Gastrocnemius medialis (tissue), 4 donors: ENCODE measurements around the gene PDE1C.

Experiments used
- CTCF ChIP-seq, 5 experiments: fragments of 450-650 bp in 3 of 5; fragments of 200-600 bp in 2 of 5; sonication (generic) in 2 of 5; IDR thresholded peaks in 4 of 5; conservative IDR thresholded peaks in 1 of 5; 1 replicate in 4 of 5; 2 replicates in 1 of 5; pipeline ENCODE4 v1.5.1; 2016 to 2019; ENCODE audit warnings: antibody characterized with exemption in 5 of 5, mild to moderate bottlenecking in 3 of 5, moderate library complexity in 3 of 5
- POLR2A ChIP-seq, 2 donors: fragments of 450-650 bp; IDR thresholded peaks; one replicate each; pipeline ENCODE4 v1.6.1; 2017; ENCODE audit warnings: antibody characterized with exemption in 2 of 2, mild to moderate bottlenecking in 2 of 2, moderate library complexity in 2 of 2

GRCh38 chr7:31953432-31953831 lies 116.8 kb downstream of the PDE1C start:
- TF ChIP-seq CTCF (IDR thresholded peaks at IDR 0.05 in 4 of 5, conservative IDR thresholded peaks at IDR 0.05 in 1 of 5): no peak
- no peak for TF ChIP-seq POLR2A (IDR thresholded peaks at IDR 0.05)
